HG03066 (cell line): ENCODE data around the gene HTT.

Source experiments
- ATAC-seq: cut with Tn5 transposase; IDR thresholded peaks from one replicate; pipeline ENCODE4 v1.9.1; 2021; ENCODE audit warnings: low read depth; ENCODE audit not compliant: unreplicated experiment

Gene HTT

DNA sequence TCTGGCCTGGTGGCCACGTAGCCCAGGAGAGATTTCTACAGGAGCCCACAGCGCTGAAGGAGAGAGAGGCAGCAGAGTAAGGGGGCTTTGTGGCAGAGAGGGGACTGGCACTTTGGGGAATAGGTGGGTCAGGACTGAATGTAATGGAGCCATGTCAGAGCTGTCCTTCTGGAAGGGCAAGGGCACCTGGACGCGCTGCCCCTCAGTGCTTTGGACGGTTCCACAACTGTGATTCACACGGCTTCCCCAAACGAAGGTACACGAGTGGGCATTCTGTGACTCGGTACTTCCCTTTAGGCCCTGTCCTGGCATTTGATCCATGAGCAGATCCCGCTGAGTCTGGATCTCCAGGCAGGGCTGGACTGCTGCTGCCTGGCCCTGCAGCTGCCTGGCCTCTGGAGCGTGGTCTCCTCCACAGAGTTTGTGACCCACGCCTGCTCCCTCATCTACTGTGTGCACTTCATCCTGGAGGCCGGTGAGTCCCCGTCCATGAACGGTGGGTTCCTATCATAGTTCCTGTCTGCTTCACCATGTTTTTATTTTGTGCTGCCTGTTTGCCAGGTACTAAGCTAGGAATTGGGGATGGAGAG, 139.3 kb downstream of the HTT start:
- no peak for ATAC-seq

DNA sequence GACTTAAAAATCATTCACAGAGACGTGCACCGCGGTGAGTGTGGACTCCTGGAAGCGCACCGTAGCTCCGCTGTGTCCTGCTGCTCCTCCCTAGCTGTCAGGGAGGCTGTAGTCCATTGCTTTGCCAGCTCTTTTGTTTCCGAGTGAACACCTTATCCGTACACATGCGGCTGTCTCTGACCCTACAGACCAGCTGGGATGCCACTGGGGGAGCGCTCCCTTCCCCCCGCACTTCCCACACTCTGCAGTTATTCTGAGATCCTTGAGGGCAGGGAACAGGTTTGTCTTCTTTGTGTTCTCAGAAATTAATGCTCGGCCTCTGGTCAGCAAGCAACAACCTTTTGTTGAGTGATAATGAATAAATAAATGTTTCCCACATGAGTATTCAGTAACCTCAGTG, 140.8 kb downstream of the HTT start:
- ATAC-seq = no peak

DNA sequence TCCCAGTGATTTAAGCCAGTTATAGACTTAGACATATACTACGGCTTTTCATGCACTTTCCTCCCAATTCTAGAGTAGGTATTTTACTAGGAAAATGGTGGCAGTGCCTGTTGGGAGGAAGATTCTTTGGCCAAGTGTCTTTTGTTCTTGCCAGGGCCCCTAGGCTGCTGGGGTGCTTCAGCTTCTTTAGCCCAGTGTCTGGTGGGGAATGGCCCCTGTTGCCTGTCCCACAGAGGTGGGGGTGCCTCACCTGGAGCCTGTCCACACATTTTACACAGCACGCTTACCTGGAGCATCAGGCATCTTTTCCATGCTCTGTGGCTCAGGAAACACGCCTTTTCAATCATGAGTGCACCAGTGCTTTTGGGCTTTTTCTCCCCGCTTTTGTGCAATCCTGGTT, 141.3 kb downstream of the HTT start:
- no peak for ATAC-seq

DNA sequence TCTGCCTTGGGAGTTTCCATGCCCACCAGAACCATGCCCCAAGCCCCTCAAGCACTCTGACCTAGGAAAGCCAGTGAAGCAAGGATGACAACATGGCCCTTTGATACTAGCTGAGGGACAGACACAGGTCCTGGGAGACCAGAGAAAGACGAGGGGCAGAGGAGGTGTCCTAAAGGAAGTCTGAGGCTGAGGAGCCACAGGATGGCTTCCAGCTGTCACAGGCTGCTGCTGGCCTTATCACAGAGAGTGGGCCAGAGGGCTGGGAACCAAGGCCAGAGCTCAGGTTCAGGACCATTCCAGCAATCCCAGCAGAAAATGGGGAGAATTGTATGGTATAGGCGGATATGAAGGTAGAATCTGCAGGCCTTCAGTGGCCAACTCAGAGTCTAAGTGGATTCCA, 142.8 kb downstream of the HTT start:
- ATAC-seq = no peak

DNA sequence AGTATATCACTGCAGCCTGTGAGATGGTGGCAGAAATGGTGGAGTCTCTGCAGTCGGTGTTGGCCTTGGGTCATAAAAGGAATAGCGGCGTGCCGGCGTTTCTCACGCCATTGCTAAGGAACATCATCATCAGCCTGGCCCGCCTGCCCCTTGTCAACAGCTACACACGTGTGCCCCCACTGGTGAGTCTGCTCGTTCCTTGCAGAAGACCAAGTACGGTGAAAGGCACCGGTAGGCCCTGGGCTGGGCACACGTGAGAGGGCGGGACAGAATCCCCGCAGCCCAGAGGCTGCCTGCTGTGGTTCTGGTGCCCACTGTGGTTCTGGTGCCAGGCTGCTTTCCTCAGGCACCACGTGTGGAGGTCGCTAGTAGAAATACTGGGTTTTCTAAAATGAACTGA, 143.3 kb downstream of the HTT start:
- no peak for ATAC-seq

DNA sequence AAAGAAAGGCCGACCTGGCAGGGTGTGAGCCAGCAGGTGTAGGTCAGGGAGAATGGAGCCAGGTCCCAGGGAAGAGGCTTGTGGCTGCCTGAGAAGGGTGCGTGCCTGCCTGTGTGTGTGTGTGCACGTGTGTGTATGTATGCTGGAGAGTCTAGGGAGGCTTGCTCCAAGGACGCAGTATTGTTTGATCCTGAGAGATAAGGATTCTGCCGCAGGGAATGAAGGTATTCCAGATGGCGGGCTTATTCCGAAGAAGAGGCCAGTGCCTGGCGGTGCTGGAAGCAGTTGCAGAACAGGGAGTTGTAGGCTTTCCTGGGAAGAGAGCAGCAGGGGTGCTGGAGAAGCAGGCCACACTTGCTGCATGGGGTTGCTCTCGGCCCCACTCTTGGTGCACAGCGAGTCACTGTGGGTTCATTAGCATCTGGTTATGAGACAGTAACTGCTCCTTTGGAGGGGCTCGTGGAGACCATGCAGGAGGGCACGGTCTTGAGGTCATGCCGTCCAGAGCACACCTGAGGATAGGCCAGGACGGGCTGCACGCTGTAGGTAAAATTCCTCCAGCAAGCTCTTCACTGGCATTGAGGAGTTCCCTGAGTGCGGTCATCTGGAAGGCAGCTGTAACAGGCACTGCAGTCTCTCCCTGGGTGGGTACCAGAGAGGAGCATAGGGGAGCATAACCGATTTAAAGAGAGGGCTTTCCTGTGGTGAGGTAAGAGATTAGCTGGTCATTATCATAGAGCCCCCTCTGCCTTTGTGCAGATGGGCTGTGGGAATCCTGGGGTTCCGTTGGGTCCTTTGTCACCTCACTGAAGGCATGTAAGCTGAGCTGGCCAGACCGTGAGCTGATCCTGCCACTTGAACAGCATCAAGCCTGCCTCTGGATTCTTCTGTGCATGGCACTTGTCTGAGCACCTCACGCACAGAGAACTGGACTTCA, 144.6 kb downstream of the HTT start:
- ATAC-seq = no peak

DNA sequence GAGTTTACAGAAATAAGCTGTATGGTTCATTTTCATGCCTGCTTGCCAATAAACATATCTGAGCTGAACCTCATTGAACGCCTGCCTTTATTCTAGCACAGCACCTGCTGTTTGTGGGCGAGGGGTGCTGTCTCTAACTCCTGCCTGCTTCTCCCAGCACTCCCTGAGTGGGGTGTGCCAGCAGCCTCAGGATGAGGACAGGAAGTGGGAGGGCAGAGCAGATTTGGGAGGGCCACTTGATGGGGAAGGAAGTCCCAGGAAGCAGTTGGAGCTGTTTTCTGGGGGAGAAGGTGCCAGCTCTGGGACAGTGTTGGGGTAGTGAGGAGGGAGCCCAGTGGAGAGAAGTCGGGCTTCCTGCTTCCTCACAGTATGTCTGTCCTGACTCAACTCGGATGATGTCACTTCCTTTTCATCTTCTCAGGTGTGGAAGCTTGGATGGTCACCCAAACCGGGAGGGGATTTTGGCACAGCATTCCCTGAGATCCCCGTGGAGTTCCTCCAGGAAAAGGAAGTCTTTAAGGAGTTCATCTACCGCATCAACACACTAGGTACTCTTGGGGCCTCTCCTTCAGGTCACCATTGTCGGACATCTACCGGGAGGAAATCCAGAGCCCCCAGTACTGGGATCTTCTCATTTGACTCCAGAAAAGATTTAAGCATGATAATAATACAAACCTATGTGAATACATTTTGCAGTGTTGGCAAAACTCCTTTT, 145.4 kb downstream of the HTT start:
- ATAC-seq = no peak

DNA sequence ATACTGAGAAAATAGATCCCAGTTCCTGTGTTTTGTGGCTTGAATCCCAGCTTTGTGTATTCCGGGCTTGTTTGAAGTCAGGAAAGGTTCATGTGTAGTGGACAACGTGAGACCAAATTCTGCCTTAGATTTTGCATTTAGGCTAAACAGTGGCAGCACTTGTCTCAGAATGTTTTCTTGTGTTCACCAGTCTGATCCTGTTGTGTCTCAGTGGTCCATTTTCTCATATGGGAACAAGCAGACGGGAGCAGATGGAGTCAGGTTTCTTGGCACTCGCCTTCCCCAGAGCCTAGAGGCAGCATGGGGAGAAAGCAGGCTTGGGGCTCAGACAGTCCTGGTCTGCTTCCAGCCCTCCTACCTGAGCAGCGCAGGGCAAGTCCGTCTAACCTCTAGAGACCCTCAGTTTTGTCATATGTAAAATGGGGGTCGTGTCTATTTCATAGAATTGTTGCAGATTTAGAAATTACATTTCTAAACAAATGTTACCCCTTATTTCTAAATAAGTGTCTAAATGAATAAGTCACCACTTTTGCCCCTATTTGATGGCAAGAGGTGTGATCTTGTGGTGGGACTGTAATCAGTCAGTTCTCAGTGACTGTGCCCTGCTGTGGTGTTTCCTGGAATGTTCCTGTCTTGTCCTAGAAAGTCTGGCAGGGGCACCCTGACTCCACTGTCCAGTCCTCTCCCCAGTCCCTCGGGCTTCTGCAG, 146.1 kb downstream of the HTT start:
- ATAC-seq = no peak

DNA sequence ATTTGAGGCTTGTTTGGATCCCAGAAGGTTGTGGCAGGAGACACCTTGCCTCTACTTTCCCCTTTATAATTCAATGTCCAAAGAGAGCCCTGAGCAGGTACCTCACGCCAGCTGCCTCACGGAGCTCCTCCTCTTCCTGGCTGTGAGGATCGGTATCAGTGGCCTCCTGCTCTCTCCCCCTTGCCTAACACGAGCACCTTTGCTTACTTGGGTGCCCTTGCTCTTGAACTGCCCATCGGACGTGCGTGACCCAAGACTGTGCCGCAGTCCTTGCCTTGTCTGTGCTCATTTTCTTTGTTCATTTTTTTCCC, 146.7 kb downstream of the HTT start:
- no peak for ATAC-seq

DNA sequence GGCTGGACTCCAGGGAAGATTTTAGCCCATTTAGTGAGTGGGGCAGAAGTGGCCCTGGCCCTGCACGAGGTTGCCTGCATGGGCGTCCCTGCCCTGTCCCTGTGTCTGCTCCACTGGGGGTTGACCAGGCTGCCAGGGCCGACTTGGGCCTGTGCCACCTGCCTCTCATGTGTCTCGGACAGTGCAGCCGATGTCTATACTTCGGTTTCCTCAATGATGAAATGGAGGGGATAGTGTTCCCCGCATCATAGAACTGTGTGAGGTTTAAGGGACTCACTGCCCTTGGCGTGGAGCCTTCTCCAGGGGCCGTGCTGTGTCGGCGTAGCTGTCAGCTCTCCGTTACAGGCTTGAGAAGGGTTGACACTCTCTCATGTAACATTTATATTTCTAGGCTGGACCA, 147.5 kb downstream of the HTT start:
- no peak for ATAC-seq

DNA sequence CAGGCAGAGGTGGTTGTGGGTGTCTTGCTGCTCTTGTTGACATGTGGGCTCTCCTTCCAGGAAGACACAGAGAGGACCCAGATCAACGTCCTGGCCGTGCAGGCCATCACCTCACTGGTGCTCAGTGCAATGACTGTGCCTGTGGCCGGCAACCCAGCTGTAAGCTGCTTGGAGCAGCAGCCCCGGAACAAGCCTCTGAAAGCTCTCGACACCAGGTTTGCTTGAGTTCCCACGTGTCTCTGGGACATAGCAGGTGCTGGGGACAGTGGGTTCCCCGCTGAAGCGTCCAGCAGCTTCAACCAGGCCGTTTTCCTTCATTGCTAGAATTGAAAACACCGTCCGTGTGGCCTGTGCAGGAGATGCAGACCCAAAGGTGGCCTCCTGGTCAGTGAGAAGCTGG, 148.9 kb downstream of the HTT start:
- ATAC-seq = no peak

DNA sequence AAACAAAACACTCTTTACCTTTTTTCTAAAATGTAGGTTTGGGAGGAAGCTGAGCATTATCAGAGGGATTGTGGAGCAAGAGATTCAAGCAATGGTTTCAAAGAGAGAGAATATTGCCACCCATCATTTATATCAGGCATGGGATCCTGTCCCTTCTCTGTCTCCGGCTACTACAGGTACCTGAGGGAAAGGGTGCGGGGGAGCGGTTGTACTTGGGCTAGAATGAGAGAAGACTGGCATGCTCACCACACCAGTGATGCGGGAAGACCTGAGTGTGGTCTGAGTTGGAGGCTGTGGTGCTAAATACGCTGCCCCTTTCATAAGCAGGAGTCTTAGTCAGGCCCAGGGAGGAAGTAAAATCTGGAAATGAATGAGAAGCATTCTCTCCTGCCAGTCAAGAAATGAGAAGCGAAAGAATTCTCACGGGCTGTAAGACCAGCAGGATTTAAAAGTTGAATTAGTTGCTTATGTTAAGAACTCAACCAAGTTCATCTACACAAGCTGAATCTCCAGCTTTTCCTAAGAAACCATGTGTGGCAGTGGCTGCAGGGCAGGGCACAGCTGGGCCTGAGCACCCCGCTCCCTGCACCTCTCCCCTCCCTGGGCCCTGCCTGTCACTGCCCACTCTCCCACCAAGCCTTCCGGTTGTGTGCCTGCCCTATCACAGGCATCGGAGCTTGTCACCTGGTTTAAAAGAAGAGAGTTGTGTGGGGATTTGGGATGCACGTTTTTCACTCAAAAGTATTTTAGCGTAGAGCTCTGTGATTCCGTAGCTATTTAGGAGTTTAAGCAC, 149.7 kb downstream of the HTT start:
- no peak for ATAC-seq

DNA sequence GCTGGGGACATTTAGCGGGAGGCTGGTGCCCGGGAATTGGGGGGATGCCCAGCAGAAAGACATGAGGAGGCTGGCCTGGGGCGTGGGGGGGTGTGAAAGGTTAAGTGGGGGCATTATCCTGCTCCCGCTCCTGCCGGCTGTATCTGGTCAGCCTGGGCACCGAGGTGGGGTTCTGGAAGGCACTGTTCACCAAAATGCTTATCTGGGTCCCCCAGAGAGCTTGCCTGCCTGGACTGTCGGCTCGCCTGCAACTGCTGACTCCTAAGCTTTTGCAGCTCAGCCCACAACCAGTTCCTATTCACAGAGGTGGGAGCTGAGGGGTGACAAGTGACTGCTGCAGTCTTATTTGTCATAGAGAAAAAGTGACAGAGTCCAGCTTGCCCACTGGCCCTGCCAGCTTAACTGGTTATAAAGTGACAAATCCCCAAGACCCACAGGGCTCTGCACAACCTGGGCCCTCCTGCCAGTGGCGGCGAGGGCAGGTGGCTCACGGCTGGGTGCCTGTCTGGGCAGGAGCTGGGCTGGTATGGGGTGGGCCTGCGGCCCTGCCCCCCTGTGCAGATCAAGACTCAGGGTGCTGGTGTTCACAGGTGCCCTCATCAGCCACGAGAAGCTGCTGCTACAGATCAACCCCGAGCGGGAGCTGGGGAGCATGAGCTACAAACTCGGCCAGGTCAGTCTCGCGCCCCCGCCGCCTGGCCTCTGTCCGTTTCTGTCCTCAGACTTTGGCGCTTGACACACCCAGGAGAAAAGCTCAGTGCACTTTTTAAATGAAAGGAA, 150.8 kb downstream of the HTT start:
- ATAC-seq = no peak

DNA sequence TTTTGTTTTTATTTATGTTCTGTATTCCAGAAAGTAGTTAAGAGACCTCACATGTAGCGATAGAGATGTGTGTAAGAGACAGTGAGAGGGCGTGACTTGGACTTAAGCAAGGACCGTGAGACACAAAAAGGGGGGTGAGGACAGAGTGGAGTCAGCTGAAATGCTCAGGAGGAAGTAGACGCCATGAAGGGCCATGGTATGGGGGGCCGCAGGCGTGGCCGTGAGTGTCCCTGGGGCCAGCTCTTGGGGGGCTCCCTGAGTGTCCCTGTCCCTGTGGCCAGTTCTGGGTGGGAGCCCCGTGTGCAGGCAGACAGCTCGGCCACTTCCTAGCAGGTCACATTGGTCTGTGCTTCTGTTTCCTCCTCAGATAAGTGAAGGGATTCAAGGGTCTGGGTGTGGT, 151.5 kb downstream of the HTT start:
- ATAC-seq = no peak

DNA sequence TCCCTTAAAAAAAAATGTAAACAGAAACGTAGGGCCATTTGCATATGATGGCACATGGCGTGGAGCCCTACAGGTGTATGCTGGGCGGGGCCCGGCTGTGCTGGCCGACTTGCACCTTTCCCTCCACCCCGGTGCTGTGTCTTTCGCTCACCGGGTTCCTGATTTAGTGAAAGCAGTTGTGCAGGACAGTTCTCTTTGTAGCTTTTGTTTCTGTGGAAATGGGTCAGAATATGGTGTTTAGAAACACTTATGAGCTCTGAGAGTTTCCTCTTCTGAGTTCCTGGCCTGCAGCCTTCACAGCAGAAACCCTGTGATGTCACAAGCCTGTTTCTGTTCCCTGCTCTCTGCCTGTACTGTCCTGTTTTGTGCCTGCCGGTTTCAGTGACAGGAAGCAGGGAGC, 152.0 kb downstream of the HTT start:
- no peak for ATAC-seq

DNA sequence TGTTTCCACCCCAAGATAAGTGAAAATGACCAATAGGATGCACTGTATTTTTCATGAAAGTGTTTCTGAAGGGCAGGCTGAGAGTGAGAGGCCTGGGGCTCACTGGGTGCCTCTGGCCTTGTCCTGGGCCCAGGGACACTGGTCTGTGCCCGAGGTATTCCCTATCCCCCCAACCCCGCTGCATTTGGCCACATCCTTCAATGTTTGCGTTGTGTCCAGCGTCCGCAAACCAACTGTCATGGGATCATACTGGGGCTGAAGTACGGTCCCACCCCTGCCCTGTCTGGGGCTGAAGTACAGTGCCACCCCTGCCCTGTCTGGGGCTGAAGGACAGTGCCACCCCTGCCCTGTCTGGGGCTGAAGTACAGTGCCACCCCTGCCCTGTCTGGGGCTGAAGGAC, 152.5 kb downstream of the HTT start:
- no peak for ATAC-seq

DNA sequence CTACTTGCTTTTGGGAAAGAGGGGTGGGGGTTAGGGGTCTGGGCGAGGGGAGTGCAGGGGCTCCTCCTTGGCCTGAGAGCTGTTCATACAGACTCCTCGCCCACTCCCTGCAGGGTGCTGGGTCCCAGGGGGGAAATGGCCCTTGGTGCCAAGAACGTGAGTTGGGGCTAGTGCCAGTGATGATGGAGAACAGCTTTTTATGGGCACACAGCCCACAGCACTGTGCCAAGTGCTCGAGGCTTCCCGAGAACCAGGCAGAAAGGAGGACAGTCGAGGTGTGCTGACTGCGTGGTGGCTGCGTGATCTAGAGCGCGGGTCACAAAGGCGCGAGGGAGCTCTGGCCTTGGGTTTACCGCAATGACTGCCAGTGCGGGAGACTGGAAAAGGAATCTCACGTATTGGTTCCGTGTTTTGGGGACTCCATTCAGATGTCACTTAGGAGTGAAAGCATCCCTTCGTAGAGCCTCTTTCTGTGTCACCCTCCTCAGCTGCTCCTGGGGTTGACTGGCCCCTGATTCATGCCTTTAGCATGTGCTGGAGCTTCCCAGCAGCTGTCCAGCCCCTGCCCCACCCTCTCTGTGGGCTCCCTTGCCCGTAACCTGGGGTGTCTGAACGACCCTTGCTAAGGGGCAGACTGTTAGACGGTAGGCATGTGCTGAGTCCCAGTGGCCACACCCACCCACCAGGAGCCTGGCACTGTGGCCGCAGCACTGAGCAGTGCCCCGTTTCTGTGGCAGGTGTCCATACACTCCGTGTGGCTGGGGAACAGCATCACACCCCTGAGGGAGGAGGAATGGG, 153.6 kb downstream of the HTT start:
- no peak for ATAC-seq

DNA sequence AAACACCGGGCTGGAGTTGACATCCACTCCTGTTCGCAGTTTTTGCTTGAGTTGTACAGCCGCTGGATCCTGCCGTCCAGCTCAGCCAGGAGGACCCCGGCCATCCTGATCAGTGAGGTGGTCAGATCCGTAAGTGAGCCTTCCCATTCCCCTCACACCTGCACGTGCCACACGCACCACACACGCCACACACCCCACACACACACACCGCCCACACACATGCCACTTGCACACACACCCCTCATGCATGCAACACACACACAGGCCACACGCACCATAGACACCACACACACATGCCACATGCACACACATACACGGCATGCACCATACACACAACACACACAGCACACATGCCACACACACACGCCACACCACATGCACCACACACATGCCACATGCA, 154.4 kb downstream of the HTT start:
- ATAC-seq = no peak

DNA sequence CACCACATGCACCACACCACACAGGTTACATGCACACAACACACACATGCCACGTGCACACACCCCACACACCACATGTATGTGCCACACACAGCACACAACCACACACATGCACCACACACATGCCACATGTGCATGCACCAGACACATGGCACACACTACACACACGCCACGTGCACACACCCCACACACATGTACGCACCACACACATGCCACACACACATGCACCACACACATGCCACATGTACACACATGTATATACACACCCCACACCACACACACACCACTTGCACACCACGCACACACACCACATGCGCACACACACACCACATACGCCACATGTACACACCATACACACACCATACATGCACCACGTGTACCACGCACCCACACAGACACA, 154.8 kb downstream of the HTT start:
- no peak for ATAC-seq
